SH-SY5Y (cell line): ENCODE results near the gene UBQLN1.

Experiments used
- GATA2 ChIP-seq: IDR thresholded peaks from 2 replicates; pipeline ENCODE4 v1.6.1; 2011; ENCODE audit warnings: mild to moderate bottlenecking, low read depth, low read length
- GATA3 ChIP-seq: IDR thresholded peaks from 2 replicates; pipeline ENCODE4 v1.6.1; 2011; ENCODE audit warnings: low read depth, mild to moderate bottlenecking, low read length, moderate library complexity

DNA sequence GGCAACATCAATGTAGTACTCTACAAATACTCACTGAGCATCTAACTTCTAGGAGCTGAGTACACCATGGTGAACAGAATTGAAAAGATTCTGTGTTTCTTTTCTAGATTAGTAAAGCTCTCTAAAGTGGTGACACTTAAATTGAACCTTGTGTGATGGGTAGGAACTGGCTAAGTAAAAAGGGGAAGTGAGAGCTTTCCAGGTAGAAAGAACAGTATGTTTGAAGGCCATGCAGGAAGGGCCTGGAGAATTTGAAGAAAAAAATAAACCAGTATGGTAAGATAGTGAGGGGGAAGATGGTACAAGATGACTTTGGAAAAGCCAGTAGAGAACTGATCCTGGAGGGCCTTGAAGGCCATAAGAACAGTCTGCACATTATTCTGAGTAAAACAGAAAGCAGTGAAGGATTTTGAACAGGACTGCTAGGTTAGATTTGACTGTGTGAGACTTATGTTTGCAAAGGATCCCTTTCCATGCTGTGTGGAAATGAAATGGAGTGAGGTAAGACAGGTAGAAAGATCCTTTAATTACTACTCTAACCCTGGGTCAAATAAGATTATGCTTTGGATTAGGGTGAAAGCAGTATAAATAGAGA lies 46.7 kb upstream of the UBQLN1 start:
- TF ChIP-seq GATA3 (no peak), GATA2 (no peak)
